GM21576 (cell line): ENCODE measurements around the gene TRIOBP.
"Not testable (repeated sequence)": the region's sequence is repeated elsewhere in the genome, so short reads cannot be mapped to it uniquely, and the experiment has no call there.

Experiments
- ATAC-seq: cut with Tn5 transposase; IDR thresholded peaks from one replicate; pipeline ENCODE4 v1.9.1; 2021; ENCODE audit warnings: mild to moderate bottlenecking, moderate library complexity; ENCODE audit not compliant: unreplicated experiment

The TRIOBP gene, protein sequence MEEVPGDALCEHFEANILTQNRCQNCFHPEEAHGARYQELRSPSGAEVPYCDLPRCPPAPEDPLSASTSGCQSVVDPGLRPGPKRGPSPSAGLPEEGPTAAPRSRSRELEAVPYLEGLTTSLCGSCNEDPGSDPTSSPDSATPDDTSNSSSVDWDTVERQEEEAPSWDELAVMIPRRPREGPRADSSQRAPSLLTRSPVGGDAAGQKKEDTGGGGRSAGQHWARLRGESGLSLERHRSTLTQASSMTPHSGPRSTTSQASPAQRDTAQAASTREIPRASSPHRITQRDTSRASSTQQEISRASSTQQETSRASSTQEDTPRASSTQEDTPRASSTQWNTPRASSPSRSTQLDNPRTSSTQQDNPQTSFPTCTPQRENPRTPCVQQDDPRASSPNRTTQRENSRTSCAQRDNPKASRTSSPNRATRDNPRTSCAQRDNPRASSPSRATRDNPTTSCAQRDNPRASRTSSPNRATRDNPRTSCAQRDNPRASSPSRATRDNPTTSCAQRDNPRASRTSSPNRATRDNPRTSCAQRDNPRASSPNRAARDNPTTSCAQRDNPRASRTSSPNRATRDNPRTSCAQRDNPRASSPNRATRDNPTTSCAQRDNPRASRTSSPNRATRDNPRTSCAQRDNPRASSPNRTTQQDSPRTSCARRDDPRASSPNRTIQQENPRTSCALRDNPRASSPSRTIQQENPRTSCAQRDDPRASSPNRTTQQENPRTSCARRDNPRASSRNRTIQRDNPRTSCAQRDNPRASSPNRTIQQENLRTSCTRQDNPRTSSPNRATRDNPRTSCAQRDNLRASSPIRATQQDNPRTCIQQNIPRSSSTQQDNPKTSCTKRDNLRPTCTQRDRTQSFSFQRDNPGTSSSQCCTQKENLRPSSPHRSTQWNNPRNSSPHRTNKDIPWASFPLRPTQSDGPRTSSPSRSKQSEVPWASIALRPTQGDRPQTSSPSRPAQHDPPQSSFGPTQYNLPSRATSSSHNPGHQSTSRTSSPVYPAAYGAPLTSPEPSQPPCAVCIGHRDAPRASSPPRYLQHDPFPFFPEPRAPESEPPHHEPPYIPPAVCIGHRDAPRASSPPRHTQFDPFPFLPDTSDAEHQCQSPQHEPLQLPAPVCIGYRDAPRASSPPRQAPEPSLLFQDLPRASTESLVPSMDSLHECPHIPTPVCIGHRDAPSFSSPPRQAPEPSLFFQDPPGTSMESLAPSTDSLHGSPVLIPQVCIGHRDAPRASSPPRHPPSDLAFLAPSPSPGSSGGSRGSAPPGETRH (N-terminal part only)

DNA sequence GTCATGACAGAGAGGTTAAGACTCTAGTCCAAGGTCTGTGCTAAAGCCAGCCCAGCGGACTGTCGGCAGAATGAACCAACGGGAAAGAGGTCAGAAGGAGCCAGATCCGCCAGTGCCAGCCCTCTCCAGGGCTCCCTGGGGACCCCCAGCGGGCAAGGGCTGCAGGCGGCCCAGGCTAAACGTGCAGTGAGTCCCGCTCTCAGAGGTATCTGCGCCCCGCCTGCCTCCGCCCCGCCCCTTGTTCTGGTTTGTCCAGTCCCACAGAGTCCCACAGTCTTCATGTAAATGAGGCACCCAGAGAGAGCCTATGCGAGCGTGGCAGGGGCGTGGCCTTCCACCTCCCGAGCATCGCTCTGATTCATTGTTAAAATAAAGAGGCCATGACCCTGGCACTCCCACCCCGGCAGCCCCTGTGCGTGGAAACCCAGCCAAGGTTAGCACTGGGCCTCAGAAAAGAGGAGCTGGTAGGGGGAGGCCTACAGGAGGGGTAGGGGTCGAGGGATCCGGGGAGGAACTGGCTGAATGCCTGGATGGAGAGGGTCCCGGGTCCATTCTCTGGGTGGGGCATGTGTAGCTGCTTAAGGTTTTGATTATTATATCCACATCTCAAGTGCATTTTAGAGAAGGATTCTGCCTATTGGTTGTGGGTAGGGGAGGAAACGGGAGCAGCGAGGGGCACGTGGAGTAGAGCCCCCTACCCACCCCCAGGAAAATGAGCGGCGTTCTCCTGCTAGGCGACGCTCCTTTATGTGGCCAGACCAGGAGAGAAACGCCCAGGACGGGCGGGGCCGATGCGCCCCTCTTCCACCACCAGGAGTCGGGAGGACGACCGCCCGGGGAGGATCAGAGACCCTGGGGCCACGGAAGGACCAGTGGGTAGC is at the start of gene TRIOBP:
TRIOBP (plus strand) TSS at position 392 of the 881 bp plus-strand sequence. CDS start 4,318 bp downstream, outside the sequence.
- peak; percentile 54 for ATAC-seq

DNA sequence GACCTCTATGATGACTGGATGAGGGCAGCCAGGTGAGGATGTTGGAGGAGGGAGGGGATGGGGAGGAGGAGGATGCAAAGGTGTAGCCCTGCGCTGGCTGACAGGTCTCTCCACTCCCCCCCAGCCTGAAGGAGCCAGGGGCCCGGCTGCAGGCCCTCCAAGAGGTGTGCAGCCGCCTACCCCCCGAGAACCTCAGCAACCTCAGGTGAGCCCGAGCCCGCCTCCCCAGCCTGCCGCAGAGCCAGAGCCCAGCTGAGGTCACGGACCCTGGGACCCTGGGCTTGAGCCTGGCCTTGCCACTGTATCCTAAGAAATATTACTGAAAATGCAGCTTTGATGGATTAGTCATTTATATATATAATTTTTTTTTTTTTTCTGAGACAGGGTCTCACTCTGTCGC is 49.5 kb upstream of the TRIOBP start:
- no peak for ATAC-seq

DNA sequence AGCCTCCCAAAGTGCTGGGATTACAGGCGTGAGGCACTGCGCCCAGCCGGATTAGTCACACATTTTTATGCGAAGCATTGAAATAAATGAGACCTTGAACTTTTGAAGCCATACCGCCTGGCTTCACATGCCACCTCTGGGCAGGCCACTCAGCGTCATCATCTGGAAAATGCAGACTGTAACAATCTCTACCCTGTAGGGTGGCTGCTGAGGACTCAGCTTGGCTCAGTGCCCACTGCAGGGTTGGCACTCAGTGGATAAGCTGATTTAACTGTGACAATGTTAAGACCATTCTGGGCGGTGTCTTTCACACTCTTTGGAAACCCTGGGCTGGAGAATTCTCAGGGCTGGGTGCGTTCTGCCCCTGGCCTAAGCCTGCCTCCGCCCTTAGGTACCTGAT is 48.9 kb upstream of the TRIOBP start:
- ATAC-seq: no peak

DNA sequence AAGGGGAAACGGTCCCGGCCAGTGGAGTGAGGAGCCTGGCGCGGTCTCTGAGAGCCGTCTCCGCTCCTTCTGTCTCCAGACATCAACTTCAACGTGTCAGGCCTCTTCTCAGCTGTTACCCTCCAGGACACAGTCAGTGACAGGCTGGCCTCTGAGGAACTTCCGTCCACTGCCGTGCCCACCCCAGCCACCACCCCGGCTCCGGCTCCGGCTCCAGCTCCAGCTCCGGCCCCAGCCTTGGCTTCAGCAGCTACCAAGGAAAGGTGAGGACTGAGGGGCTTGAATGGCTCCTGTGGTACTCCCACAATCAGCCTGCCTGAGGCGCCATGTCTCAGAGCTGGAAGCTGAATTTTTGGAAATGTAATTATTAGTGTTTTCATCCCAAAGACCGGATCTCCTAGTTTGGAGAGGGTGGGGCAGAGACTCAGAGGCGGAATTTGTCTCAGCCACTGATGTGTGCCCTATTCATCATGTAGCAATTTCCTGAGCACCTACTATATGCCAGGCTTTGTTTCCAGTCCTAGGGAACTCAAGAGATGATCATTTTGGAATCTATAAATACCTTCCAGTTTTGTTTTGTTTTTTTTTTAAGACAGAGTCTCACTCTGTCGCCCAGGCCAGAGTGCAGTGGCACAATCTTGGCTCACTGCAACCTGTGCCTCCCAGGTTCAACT is 46.2 kb upstream of the TRIOBP start:
- ATAC-seq: no peak

- ATAC-seq: no peak
Observed at GRCh38 chr22:37654563-37655251, 42.1 kb upstream of the TRIOBP start.

DNA sequence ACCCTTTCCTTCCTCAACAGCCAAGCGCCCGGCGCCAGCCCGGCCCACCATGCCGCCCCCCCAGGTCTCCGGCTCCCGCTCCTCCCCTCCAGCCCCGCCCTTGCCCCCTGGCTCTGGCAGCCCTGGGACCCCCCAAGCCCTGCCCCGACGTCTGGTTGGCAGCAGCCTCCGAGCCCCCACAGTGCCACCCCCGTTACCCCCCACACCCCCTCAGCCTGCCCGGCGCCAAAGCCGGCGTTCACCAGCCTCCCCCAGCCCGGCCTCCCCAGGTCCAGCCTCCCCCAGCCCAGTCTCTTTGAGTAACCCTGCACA is 41.6 kb upstream of the TRIOBP start:
- no peak for ATAC-seq

DNA sequence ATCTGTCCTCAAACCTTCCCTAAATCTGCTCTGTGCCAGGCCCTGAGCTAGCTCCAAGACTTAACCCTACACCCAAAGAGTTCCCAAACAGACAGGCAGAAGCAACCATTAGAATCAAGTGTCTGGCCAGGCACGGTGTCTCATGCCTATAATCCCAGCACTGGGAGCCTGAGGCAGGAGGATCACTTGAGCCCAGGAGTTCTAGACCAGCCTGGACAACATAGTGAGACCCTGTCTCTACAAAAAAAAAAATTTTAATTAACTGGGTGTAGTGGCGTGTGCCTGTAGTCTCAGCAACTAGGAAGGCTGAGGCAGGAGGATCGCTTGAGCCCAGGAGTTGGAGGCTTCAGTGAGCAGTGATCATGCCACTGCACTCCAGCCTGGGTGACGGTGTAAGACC is 40.3 kb upstream of the TRIOBP start:
- ATAC-seq: not testable (repeated sequence)

DNA sequence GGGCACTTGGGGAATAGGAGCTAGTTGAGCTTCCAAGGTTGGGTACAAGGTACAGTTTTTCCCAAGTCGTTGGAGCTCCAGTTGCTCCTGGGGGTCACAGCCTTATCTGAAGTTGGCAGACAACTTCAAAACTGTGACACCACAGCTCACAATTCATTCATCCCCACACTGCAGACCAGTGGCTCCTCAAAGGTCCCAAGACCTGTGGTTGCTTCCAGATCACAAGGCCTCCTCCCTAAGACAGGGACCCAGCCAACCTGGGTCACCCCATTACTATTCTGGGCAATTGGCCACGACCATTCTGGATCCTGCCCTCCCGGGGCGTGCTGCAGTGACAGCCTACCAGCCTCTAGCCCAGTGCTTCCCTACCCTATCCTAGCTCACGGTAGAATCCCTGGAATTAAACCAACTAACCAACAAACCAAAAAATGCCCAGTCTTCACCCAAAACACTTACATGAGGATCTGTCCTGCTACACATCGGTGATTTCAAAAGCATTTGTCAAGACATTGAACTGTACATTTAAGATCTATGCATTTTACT is 39.2 kb upstream of the TRIOBP start:
- no peak for ATAC-seq

DNA sequence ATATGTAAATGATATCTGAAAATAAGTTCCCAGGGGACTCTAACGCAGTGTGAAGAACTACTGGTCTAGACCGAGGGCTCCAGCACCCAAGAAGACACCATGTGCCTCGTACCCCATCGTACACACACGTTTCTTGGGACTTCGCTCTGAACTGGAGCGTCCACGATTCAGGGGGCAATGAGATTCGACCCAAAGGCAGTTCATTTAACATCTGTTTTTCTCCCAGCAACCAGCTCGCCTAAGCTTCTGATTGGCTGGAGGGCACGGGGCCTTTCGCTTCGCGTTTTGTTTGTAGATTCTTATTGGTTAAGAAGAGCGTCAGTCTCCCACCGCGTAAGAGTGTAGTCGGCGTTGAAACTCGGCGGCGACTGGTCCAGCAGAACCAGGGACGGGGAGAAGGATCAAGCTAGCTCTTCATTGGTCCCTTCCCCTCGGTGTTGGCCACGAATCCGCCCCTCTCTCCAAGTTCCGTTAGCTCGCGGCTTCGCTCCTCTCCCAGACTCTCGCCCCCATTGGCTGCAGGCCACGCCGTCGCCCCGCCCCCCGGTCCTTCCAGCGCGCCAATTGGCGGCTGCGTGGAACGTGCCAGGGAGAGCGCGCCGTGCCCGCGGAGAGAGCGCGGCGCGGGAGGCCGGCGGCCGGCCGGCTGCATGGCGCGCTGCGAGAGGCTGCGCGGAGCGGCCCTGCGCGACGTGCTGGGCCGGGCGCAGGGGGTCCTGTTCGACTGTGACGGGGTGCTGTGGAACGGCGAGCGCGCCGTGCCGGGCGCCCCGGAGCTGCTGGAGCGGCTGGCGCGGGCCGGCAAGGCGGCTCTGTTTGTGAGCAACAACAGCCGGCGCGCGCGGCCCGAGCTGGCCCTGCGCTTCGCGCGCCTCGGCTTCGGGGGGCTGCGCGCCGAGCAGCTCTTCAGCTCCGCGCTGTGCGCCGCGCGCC is 38.4 kb upstream of the TRIOBP start, which contains the start of gene PDXP:
PDXP (plus strand) TSS at position 591 of the 933 bp plus-strand sequence; CDS start at position 651, 60 bp downstream.
- peak; percentile 83 for ATAC-seq

DNA sequence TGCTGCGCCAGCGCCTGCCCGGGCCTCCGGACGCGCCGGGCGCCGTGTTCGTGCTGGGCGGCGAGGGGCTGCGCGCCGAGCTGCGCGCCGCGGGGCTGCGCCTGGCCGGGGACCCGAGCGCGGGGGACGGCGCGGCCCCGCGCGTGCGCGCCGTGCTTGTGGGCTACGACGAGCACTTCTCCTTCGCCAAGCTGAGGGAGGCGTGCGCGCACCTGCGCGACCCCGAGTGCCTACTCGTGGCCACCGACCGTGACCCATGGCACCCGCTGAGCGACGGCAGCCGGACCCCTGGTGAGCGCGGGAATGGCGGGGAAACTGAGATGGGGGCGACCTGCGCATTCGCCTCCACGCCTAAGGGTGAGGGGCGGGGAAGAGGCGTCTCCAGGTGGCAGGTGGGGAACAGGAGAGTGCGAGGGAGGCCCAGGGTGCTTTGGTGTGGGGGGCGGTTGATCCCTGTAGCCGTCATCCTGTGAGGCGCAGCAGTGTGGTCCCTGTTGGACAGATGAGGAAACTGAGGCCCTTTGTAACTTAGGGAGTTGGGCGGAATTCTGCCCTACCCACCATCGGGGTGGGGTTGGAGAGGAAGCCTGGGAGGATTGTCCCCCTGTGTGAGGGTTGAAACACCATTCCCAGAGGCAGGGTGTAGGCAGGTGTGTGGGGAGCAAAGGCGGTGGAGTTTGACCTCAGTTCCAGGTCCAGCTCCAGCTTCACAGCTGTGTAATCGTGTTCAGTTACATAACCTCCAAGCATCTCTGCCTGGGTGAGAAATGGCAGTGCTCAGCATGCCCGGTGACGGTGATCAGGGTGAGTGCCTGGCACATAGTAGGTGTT is 37.6 kb upstream of the TRIOBP start:
- ATAC-seq: peak; percentile 2

GRCh38 chr22:37659897-37660708 is 36.7 kb upstream of the TRIOBP start:
- ATAC-seq: no peak

- ATAC-seq: no peak
Observed at GRCh38 chr22:37660709-37661045, 36.2 kb upstream of the TRIOBP start.

- no peak for ATAC-seq
Observed at GRCh38 chr22:37661160-37661924, 35.5 kb upstream of the TRIOBP start.

GRCh38 chr22:37662039-37662438 is 34.8 kb upstream of the TRIOBP start:
- no peak for ATAC-seq

- no peak for ATAC-seq
Observed at GRCh38 chr22:37663521-37664140, 33.2 kb upstream of the TRIOBP start.
